Stromal cell of bone marrow (primary cell): ENCODE results near the gene MCCC2.
A peak's percentile ranks its signal among the peaks of the same experiment; 100 is the strongest.
"Not testable (repeated sequence)": the region's sequence is repeated elsewhere in the genome, so short reads cannot be mapped to it uniquely, and the experiment has no call there.

ENCODE experiments used
- DNase-seq: peaks from one replicate; pipeline ENCODE4 v3.0.0-alpha.2; 2012; ENCODE audit warnings: low read depth

MCCC2 gene

DNA sequence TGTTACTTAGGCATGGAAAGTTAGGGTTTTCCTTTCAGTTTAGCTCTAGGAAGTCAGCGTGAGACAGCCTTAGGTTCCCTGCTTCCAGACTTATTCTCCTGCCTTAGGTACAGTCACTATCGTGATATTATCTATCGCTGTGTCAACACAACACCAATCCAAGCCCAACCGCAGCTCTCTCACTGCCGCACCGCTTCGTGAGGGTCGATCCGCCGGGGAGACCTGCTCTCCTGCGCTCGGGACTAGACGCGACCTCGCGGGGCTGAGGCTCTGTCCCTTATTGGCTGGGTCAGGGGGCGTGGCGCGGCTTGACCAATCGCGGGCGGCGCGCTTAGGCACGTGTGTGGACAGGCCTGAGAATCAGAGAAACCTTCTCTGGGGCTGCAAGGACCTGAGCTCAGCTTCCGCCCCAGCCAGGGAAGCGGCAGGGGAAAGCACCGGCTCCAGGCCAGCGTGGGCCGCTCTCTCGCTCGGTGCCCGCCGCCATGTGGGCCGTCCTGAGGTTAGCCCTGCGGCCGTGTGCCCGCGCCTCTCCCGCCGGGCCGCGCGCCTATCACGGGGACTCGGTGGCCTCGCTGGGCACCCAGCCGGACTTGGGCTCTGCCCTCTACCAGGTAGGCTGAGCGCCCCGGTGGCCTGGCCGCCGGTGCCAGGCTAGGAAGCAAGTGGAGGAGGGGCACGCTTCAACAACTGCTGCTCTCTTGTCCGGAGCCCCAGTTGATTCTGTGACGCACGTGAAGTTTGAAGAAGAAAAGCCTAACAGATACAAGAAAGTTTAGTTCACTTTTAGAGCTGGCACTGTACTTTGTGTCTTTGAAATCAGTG is at the start of gene MCCC2:
Gene MCCC2, plus strand, starts transcription at position 400 of the 825 bp plus-strand sequence. Its CDS starts 86 bp downstream, at position 486.
- DNase-seq, result peak; percentile 91

DNA sequence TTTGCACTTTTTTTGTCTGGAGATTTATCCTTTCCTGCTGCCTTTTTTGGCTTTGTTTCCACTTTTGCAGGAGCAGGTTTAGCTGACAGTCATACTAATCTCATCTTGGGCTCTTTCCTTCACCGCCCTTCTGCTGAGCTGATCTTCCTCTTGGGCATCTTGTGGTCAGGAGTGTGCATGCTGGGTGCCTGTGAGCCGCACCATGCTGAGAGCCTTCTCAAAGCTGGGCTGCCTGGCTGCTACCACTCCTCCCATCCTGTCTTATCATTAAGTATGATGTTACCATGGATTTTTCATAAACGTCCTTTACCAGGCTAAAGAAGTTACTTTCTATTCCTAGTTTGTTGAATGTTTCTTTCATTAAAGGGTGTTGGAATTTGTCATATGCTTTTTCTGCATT is 49.5 kb upstream of the MCCC2 start:
- DNase-seq, result no peak

DNA sequence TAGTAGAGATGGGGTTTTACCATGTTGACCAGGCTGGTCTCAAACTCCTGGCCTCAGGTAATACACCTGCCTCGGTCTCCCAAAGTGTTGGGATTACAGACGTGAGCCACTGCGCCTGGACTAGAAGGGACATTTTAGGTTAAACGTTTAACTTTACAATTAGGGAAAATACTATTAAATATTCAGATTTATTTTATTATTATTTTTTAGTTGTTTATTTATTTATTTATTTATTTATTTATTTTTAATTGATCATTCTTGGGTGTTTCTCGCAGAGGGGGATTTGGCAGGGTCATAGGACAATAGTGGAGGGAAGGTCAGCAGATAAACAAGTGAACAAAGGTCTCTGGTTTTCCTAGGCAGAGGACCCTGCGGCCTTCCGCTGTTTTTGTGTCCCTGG is 36.3 kb upstream of the MCCC2 start:
- DNase-seq, result not testable (repeated sequence)

DNA sequence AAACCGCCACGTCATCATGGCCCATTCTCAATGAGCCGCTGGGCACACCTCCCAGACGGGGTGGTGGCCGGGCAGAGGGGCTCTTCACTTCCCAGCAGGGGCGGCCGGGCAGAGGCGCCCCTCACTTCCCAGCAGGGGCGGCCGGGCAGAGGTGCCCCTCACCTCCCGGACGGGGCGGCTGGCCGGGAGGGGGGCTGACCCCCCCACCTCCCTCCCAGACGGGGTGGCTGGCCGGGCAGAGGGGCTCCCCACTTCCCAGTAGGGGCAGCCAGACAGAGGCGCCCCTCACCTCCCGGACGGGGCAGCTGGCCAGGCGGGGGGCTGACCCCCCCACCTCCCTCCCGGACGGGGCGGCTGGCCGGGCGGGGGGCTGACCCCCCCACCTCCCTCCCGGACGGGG is 35.6 kb upstream of the MCCC2 start:
- DNase-seq, result not testable (repeated sequence)

DNA sequence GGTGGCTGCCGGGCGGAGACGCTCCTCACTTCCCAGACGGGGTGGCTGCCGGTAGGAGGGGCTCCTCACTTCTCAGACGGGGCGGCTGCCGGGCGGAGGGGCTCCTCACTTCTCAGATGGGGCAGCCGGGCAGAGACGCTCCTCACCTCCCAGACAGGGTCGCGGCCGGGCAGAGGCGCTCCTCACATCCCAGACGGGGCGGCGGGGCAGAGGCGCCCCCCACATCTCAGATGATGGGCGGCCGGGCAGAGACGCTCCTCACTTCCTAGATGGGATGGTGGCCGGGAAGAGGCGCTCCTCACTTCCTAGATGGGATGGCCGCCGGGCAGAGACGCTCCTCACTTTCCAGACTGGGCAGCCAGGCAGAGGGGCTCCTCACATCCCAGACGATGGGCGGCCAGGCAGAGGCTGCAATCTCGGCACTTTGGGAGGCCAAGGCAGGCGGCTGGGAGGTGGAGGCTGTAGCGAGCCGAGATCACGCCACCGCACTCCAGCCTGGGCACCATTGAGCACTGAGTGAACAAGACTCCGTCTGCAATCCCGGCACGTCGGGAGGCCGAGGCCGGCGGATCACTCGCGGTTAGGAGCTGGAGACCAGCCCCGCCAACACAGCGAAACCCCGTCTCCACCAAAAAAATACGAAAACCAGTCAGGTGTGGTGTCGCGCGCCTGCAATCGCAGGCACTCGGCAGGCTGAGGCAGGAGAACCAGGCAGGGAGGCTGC is 35.0 kb upstream of the MCCC2 start:
- not testable (repeated sequence) for DNase-seq

DNA sequence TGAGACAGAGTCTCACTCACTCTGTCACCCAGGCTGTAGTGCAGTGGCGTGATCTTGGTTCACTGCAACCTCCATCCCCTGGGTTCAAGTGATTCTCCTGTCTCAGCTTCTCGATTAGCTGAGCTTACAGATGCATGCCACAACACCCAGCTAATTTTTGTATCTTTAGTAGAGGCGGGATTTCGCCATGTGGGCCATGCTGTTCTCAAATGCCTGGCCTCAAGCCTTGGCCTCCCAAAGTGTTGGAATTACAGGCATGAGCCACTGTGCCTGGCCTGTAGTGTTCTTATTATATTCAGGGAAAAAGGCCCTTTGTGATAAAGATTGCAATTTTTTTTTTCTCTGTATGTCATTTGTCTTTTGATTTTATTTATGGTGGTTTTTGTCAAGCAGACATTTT is 24.0 kb upstream of the MCCC2 start:
- no peak for DNase-seq

DNA sequence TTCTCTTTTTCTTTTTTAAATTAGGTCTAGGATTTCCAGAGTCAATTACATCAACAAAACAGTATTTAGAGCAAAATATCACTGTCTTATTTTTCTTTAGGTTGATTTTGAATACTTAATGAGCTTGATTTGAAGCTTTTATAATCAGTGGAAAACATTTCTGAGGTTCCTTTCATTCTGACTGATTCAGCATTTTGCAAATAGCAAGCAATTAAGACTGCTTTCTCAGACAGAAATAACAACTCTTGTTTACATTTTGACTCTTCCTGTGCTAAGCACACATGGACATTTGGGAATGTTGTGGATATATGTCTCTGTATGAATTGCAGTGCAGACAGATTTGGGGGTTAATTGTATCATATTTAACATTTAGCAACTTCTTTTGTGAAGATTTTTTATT is 22.2 kb upstream of the MCCC2 start:
- no peak for DNase-seq

DNA sequence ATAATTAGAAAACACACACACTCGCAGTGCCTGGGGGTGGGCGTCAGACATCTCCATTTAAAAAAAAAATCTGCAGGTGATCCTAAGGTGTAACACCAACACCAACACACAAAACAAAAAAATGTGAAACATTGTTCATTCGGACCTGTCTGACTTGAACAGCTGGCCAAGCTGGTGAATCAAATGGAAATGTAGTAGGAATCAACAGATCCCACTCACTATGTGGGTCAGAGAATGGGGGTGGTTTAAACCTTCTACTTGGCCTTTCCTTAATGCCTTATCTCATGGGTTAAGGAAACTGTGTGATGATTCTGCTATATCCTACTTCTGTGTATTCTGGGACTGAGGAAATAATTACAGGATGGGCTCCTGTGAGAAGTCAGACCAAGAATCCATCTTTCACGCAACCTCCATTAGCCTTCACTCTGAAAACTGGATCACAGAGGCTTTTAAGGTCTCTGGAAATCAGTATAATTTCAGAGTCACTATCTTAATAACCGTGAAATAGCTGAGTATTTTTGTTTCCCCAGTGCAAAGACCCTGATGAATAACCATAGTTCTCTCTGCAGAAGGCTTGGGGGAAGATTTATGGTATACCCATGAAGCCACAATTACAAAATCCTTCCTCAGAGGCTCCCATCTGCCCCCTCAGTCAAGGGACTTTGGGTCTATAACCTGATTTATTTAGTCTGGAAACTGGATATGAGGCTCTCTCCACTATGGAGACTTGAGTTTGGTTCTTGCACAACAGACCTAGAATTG is 17.2 kb upstream of the MCCC2 start:
- DNase-seq, result no peak

DNA sequence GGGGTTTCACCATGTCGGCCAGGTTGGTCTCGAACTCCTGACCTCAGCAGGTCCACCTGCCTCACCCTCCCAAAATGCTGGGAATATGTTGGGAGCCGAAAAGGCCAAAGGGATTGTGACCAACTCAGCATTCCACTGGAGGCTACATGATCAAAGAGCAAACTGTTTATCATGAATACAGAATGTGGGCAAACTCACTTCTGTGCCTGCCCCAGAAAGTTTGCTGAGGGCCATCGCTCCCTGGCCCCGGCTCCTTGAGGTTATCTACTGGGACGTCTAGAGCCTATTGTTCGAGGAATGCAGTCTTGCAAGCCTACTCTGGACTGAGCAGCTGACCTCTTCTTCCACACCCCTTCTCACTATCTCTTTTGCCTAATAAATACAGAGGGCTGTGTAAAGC is 15.3 kb upstream of the MCCC2 start:
- DNase-seq, result not testable (repeated sequence)

DNA sequence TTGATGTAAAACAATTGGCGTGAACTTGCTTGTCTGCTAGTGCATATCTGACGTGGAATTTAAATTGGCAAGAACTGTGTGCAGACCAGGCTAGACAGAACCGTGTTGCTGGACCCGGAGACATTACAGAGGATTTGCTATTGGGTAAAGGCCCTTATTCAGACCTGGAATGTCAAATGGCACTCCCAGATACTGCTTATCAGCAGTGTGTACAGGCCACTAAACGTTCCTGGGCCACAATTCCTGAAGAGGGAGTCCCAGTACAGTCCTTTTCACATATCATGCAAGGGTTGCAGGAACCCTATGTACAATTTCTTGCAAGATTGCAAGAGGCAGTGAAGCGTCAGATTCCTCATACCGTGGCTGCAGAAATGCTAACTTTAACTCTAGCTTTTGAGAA is 13.5 kb upstream of the MCCC2 start:
- no peak for DNase-seq

DNA sequence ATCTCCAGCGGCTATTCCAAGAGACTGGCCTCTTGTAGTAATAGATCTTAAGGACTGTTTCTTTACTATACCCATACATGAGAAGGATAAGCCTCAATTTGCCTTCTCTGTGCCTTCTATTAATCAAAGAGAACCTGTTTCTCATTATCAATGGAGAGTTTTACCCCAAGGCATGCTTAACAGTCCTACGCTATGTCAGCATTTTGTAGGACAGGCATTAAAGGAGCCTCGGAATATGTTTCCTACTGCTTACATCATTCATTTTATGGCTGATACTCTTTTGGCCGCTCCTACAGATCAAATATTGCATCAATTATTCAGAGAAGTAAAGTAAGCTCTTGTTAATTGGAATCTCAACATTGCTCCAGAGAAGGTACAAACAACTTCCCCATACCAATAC is 11.6 kb upstream of the MCCC2 start:
- not testable (repeated sequence) for DNase-seq

DNA sequence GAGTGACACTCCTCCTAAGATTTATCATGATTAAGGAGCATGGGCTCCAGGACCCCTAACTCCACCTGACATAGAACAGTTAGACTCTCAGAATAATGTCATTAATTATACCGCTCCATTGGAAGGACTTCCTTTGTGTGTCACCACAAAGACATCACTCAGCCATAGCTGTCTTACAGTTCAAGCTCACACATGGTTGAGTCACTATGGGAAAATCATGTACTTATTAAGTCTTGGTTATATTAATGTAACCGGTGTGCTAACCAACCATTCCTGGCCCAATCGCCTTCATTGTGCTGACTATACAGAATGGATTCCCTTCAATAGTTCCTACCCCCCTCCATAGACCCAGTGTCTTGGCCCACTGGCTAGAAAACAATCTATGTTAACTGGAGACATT is 10.9 kb upstream of the MCCC2 start:
- DNase-seq, result no peak

DNA sequence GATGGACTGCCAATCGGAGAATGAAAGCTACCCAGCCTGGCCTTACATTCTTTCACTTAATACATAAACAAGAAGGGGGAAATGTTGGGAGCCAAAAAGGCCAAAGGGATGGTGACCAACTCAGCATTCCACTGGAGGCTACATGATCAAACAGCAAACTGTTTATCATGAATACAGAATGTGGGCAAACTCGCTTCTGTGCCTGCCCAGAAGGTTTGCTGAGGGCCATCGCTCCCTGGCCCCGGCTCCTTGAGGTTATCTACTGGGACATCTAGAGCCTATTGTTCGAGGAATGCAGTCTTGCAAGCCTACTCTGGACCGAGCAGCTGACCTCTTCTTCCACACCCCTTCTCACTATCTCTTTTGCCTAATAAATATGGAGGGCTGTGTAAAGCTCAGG is 9.3 kb upstream of the MCCC2 start:
- not testable (repeated sequence) for DNase-seq

DNA sequence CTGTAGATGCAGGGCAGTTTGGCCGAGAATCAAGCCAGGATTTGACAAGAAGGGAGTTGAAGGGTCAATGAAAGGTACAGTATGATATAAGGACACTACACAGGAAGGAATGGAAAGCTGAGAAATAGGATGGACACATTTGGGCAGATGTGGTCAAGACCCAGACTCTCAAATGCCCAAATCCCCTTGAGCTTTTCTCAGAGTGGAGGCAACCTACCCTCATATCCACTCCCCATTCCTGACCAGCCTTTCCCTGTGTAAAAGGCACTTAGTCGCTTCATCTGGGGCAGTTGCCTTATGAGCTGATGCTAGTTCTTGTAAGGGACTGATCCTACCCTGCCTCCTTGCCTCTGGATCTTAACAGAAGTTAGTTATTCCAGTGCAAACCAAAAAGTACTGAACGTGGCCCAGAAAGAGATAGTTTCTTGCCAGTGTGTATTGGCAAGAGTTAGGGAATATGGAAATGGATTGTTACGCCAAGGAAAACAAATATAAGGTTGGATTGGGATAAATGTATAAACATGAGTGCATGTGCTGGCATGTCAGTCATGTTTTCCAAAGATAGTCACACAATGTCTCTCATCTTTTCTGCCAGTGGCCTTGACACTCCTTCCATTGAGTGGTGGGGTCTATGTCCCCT is 4.1 kb upstream of the MCCC2 start:
- DNase-seq, result no peak

DNA sequence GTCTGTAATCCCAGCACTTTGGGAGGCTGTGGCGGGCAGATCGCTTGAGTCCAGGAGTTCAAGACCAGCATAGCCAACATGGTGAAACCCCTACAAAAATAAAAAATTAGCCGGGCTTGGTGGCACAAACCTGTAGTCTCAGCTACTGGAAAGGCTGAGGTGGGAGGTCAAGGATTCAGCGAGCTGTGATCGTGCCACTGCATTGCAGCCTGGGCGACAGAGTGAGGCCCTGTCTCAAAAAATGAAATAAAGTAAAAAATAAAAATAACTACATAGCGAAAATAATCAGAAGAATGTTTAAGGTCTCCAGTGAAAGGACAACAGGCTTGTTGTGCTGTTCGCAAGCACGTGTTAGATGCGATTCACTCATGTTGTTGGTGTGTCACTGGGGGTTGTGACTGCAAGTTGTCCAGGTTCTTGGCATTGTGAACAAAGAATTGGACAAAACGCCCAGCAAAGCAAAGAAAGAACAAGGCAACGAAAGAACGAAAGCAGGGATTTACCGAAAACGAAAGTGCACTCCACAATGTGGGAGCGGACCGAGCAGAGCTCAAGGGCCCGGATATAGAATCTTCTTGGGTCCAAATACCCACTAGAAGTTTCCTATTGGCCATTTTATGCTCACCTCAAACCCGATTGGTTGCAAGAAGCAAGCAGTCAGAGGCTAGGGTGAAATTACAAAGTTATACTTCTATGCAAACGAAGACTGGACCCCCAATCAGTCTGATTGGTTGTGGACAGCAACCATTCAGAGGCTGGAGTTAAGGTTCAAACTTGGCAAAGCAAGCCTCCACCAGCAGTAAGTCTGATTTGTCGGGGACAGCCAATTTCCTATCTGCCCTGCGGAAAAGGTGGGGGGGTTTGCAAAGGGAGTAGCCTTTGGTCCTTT is 844 bp upstream of the MCCC2 start:
- DNase-seq, result peak; percentile 27

DNA sequence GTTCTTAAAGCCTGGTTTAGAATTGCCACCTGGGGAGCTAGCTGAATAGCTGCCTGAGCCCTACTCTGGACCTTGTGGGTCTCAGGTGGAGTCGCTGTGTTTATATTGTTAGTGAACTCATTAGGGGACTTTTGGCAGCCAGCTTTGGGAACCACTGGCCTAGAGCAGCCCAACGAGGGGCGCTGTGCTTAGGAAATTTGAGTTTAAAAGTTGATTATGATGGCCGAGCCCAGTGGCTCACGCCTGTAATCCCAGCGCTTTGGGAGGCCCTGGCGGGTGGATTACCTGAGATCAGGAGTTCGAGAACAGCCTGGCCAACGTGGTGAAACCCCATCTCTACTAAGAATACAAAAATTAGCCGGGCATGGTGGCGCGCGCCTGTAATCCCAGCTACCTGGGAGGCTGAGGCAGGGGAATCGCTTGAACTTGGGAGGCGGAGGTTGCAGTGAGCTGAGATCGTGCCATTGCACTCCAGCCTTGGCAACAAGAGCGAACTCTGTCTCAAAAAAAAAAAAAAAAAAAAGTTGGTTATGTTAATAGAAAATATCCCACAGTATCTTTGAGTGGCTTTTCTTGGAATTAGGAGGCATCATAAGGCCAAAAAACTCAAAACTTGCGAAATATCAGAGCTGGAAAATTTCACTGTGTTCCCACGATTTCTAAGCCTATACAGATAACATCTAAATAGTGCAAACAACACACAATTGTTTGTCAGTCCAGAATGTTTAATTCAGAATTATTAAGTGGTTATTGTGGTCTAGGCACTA is 809 bp downstream of the MCCC2 start:
- DNase-seq, result no peak

DNA sequence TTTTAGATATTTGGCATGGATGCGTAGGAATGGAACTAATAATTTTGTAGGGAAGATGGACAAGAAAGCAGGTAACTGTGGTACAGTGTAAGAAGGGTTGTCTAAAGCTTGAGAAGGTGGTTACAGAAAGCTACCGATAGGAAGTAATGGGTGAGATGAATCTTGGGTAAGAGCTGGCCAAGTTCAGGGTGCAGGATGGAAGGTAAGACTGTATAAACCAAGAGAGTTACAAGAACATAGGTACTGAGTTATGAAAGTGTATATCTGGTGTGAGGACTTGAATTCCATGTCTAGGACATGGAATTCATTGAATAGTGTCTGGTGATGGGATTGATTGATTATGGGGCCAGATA is 1.4 kb downstream of the MCCC2 start:
- no peak for DNase-seq

DNA sequence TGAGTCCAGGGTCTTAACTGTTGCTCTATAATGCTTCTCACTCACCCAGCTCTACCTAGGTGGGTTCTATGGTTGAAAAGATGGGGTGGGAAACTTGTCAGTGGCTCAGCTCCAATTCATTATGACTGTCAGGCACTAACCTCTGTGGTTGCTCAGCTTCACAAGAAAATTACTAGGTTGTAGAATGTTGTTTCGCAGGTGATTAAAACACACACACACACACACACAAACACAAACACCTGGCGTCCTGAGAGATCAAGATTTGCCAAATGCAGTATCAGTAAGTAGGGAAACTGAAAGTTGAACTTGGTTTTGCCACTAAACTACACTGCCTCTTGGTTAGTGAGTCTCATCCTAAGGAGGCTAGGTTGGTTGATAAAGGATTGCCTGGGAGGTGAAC is 2.8 kb downstream of the MCCC2 start:
- DNase-seq, result no peak

DNA sequence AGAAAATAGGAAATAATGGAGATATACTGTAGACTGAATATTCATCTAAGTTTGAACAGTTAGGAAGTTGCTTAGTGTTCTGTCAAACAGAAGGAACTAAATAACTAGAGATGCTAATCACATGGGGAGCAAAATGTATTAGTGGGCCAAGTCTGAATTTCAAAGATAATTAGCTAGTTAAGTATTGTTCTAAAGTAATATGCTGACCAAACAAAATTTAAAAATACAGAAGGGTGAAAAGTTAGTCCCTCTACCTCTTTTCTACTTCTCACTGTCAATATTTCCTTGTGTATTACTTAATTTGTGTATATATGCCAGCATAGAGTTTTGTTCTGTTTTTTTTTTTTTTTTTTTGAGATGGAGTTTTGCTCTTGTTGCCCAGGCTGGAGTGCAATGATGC is 4.0 kb downstream of the MCCC2 start:
- no peak for DNase-seq

DNA sequence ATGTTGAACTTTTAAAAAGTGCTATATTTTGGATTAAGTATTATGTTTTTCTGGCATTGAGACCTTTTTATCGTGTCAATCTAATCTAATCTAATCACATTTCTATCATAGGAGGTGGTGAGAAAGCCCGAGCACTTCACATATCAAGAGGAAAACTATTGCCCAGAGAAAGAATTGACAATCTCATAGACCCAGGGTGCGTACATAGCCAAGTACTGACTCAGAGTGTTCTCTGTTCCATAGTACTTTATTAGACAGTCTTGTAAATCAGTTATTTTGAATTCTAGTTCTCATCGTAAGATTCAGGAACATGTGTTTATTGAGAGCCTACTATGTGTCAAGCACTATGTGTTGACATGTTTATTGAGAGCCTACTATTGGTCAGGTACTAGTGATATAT is 9.0 kb downstream of the MCCC2 start:
- DNase-seq, result no peak

DNA sequence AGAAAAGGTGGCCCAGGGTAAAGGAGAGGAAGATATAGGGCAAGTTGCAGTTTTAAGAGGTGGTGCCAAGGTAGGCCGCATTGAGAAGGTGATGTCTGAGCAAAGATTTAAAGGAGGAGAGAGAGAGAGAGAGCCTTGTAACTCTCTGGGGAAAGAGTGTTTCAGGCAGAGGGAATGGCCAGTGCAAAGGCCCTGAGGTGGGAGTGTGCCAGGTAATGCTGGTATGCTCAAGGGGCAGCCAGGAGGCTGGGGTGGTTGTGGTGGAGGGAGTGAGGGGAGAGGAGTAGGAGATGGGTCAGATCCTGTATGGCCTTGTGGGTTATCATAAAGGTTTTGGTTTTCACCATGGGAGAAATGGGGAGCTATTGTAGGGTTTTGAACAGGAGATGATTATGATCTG is 9.9 kb downstream of the MCCC2 start:
- no peak for DNase-seq
